Measurements from ENCODE around the gene KIAA1958. TPM values are rescaled to one million over a fixed set of nuclear protein-coding genes. Genes with fewer than 3 reads are reported as not detected.
"Not testable (repeated sequence)": the region's sequence is repeated elsewhere in the genome, so short reads cannot be mapped to it uniquely, and the experiment has no call there.

The KIAA1958 gene
- total RNA-seq, 1 donor from 2014 or later: 5.3 TPM

- no peak for DNase-seq (ENCODE audit: low spot score)
- intact Hi-C loops (cut with DNase I): no loop called here
These were observed 136.6 kb downstream of the KIAA1958 start for GRCh38 chr9:112623198-112623597.

GRCh38 chr9:112624711-112625707, 138.4 kb downstream of the KIAA1958 start:
- intact Hi-C loops (cut with DNase I): no loop called here
- no peak for DNase-seq (ENCODE audit: low spot score)

GRCh38 chr9:112629671-112630485, 143.3 kb downstream of the KIAA1958 start:
- DNase-seq (ENCODE audit: low spot score): no peak
- intact Hi-C loops (cut with DNase I): no loop called here

GRCh38 chr9:112631313-112632070, 144.9 kb downstream of the KIAA1958 start:
- DNase-seq (ENCODE audit: low spot score): no peak
- intact Hi-C loops (cut with DNase I): no loop called here

- DNase-seq (ENCODE audit: low spot score): no peak
- intact Hi-C loops (cut with DNase I): no loop called here
These were observed 153.7 kb downstream of the KIAA1958 start for GRCh38 chr9:112640311-112640710.

DNA sequence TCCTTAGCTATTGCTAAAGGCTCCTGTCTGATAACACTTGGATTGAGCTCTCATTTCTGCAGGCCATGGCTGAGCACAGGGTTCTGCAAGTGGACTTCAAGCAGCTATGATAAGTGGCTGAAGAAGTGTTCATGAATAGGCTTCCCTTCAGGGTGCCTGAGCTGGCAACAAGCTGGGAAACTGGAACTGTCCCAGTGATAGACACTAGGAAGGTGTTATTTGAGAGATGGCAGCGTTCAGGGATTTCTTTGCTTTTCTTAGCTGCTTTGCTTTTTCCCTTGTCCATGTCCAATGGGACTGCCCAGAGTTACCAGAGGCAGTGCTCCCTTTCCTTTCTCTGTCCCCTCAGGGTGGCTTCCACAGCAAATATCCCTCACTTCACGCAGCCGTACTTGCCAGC, 155.5 kb downstream of the KIAA1958 start:
- intact Hi-C loops (cut with DNase I): no loop called here
- DNase-seq (ENCODE audit: low spot score): no peak

GRCh38 chr9:112647596-112647995, 161.0 kb downstream of the KIAA1958 start:
- DNase-seq (ENCODE audit: low spot score): no peak
- intact Hi-C loops (cut with DNase I): no loop called here

DNA sequence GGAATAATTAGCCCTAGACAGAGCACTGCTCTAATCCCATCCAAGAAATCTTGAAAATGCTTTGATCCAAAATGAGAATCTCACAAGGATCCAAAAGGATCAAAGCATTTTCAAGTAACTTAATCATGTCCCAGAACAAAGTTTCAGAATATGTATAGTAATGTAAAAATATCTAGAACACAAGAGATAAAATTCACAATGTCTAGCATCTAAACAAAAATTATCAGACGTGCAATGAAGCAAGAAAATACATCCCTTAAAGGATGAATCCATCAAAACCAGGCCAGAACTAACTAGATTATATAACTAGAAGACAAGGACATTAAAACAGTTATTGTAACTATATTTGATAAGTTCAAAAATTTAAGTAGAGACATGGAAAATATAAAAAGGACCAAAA, 162.0 kb downstream of the KIAA1958 start:
- DNase-seq (ENCODE audit: low spot score): no peak
- intact Hi-C loops (cut with DNase I): no loop called here

GRCh38 chr9:112654282-112654681, 167.7 kb downstream of the KIAA1958 start:
- no peak for DNase-seq (ENCODE audit: low spot score)
- intact Hi-C loops (cut with DNase I): no loop called here

- intact Hi-C loops (cut with DNase I): no loop called here
- DNase-seq (ENCODE audit: low spot score): no peak
These were observed 169.0 kb downstream of the KIAA1958 start for GRCh38 chr9:112655668-112656067.

DNA sequence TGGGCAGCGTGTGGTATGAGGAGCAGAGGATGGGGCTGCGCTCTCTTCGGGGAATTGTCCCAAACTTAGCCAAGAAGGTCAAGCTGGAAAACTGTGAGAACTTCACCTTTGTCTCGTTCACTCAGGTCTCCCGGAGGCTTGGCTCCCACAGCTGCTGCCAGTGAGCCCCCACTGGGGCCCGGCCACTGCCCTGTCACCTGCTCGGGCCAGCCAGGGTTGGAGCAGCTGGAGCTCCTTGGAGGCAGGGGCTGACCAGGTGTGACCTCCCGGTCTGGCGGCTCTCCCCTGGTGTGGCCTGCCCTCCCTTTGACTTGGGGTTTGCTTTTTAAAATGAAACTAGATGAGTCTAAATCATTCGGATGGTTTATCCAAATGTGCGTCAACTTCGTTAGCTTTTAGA, 173.3 kb downstream of the KIAA1958 start:
- DNase-seq (ENCODE audit: low spot score): no peak
- intact Hi-C loops (cut with DNase I): no loop called here

DNA sequence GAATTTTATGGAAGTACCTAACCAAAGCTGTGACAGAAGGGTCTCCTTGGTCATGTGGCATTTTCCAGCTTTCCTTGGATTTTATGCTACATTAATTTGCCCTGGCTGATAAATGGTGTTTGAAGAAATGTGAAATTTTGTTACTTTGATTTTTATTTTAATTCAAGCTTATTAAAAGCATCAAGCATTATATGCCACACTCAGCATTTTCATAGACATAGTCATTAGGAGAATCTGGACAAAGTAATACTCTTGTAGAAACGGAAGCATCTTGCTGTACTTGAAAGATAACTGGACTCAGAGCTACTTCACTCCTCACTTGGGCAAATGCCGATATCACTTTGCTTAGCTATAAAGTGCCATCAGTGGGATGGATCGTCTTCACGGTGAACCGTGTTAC, 177.1 kb downstream of the KIAA1958 start:
- intact Hi-C loops (cut with DNase I): no loop called here

DNA sequence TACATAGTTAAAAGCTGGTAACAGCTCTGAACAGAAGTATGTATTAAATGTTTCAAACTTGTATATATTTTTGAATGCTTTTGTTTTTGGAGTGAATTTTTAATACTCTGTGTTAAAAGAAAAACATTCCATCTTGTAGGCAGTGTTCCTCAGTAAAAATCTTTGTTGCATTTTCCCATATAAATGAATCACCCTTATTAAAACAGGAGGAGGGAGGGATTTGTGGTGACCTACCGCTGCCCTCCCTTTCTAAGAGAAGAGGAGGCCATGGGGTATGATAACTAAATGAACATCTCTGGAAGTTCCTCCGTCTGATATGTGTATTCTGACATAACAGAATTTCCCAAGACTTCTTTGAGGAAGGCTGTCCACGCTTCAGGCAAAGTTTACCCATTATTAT, 177.9 kb downstream of the KIAA1958 start:
- intact Hi-C loops (cut with DNase I): no loop called here
- DNase-seq (ENCODE audit: low spot score): no peak

More for the DNA sequence above, 177.1 kb downstream of the KIAA1958 start:
- no peak for DNase-seq (ENCODE audit: low spot score)

DNA sequence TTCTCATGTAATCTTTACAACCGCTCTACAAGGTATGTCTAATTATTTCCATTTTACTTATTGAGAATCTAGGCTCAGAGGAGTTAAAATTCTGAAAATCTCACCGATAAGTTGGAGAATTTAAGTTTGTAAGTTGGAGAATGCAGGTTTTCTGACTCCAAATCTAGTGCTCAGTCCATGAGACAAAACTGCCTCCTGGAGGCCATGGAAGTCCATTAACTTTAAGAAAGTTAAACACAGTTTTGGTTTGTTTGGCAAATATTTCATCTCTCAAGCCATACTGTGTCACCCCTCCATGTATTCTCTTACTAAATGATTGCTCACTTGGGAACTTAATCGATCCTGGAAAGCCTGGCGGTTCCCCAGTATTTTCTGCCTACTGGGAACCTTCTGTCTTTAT, 178.7 kb downstream of the KIAA1958 start:
- intact Hi-C loops (cut with DNase I): no loop called here
- DNase-seq (ENCODE audit: low spot score): no peak

DNA sequence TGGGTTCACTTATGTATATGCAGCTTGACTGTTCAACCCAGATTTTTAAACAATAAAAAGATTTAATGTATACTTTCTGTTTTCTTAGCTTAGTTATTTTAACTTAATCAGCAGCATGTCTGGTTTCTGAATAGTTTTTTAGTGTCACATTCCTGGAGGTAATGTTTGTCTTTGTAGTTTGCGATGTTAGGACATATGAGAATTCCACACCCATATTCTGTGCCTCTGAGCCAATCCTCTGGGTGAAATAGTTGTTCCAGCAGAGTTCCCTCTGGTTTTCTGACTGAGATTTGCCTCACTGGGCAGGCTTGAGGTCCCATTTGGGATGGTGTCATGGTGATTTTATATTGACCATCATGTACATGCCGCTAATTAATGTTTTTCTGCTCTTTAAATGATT, 182.7 kb downstream of the KIAA1958 start:
- intact Hi-C loops (cut with DNase I): no loop called here

GRCh38 chr9:112670991-112671625, 184.5 kb downstream of the KIAA1958 start:
- intact Hi-C loops (cut with DNase I): no loop called here
- no peak for DNase-seq (ENCODE audit: low spot score)

More for the DNA sequence above, 182.7 kb downstream of the KIAA1958 start:
- DNase-seq (ENCODE audit: low spot score): no peak

GRCh38 chr9:112673221-112673620, 186.6 kb downstream of the KIAA1958 start:
- DNase-seq (ENCODE audit: low spot score); intact Hi-C loops (cut with DNase I): not testable (repeated sequence)

- no peak for DNase-seq (ENCODE audit: low spot score)
These were observed 190.4 kb downstream of the KIAA1958 start for GRCh38 chr9:112677040-112677439.

DNA sequence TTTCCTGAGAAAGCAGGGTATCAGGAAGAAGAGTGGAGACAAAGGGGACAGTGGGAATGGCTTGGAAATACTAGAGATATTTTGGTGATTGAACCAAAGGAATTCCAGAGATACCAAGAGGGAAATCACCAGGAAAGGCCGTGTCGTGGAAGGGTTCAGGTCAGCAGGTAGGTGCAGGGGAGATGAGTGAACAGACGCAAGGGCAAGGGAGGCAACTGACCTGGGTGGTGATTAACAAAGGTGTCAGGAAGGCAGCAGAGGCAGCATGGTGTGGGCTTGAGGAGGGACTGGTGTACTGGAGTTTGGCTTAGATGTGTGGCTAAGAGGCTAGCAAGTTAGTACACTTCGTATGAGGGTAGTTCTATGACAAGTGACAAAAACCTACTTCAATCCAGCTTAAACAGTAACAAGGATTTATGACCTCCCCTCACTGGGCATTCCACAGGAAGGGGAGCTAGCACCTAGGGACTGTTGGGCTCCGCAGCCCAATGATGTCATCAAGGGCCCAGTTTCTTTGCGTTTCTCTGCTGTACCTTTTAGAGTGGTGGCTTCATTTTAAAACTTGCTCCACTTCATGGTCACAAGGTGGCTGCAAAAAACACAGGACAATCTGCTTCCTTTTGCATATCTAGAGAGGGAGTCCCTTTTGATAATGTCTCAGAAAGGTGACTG, 194.2 kb downstream of the KIAA1958 start:
- intact Hi-C loops (cut with DNase I): no loop called here
- no peak for DNase-seq (ENCODE audit: low spot score)

More at GRCh38 chr9:112677040-112677439, 190.4 kb downstream of the KIAA1958 start:
- intact Hi-C loops (cut with DNase I): no loop called here

Data from cardiac septum (tissue), 1 donor.